K562 (cell line): Measurements from ENCODE around the gene SLC30A10.

Source experiments
- RAD21 ChIP-seq, 2 experiments: fragments of 250-450 bp in 1 of 2; fragments of 450-650 bp in 1 of 2; sonication (Bioruptor Pico) in 1 of 2; formaldehyde crosslinking in 1 of 2; IDR thresholded peaks in 1 of 2; conservative IDR thresholded peaks in 1 of 2; 2 replicates each; pipeline versions ENCODE4 v1.4.0 to v1.8.0; 2020 to 2022; ENCODE audit warnings: mild to moderate bottlenecking in 2 of 2, moderate library complexity in 1 of 2
- TF ChIP-seq, protein P1 (sequence below), 3 experiments: IDR thresholded peaks in 2 of 3; conservative IDR thresholded peaks in 1 of 3; 2 replicates each; pipeline ENCODE4 v1.5.1; 2011 to 2012; ENCODE audit warnings: low read length in 3 of 3, mild to moderate bottlenecking in 3 of 3, control low read depth in 2 of 3, improper control_type of control experiment in 1 of 3, inconsistent platforms in 1 of 3, low read depth in 1 of 3, mixed read lengths in 1 of 3, moderate library complexity in 1 of 3; ENCODE audit not compliant: insufficient read depth in 2 of 3
- TF ChIP-seq, protein P2 (sequence below): sonication (generic); formaldehyde crosslinking; IDR thresholded peaks from 2 replicates; pipeline ENCODE4 v1.8.0; 2022; ENCODE audit warnings: mild to moderate bottlenecking, missing genetic modification reagents, borderline replicate concordance
- TF ChIP-seq, protein P3 (sequence below): fragments of 250-450 bp; sonication (Bioruptor Pico); IDR thresholded peaks from 2 replicates; pipeline ENCODE4 v1.4.0; 2020; ENCODE audit warnings: mild to moderate bottlenecking
- TF ChIP-seq, protein P4 (sequence below): sonication (generic); formaldehyde crosslinking; IDR thresholded peaks from 2 replicates; pipeline ENCODE4 v1.5.0; 2020; ENCODE audit warnings: missing genetic modification reagents

DNA sequence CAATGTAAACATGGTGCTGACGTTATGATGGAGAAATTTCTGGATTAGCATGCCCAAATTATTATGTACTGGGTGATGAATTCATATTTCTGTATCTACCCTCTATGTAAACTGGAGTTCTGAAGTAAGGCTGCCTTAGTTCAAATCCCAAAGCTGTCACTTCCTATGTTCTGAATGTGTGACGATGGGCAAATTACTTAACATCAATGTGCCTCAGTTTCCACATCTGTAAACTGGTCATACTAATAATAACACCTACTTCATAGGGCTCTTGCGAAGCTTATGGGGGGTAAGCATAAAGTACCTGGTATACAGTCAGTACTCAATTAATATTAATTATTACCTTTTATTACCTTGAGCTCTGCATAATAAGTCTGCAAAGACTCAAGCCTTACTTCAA, 45.6 kb downstream of the SLC30A10 start:
- TF ChIP-seq, protein P1, sequence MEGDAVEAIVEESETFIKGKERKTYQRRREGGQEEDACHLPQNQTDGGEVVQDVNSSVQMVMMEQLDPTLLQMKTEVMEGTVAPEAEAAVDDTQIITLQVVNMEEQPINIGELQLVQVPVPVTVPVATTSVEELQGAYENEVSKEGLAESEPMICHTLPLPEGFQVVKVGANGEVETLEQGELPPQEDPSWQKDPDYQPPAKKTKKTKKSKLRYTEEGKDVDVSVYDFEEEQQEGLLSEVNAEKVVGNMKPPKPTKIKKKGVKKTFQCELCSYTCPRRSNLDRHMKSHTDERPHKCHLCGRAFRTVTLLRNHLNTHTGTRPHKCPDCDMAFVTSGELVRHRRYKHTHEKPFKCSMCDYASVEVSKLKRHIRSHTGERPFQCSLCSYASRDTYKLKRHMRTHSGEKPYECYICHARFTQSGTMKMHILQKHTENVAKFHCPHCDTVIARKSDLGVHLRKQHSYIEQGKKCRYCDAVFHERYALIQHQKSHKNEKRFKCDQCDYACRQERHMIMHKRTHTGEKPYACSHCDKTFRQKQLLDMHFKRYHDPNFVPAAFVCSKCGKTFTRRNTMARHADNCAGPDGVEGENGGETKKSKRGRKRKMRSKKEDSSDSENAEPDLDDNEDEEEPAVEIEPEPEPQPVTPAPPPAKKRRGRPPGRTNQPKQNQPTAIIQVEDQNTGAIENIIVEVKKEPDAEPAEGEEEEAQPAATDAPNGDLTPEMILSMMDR (IDR thresholded peaks at IDR 0.05 in 2 of 3, conservative IDR thresholded peaks at IDR 0.05 in 1 of 3; ENCODE audit: insufficient read depth in 2 of 3, low read depth in 1 of 3, low read length in 3 of 3): no peak
- TF ChIP-seq, protein P2, sequence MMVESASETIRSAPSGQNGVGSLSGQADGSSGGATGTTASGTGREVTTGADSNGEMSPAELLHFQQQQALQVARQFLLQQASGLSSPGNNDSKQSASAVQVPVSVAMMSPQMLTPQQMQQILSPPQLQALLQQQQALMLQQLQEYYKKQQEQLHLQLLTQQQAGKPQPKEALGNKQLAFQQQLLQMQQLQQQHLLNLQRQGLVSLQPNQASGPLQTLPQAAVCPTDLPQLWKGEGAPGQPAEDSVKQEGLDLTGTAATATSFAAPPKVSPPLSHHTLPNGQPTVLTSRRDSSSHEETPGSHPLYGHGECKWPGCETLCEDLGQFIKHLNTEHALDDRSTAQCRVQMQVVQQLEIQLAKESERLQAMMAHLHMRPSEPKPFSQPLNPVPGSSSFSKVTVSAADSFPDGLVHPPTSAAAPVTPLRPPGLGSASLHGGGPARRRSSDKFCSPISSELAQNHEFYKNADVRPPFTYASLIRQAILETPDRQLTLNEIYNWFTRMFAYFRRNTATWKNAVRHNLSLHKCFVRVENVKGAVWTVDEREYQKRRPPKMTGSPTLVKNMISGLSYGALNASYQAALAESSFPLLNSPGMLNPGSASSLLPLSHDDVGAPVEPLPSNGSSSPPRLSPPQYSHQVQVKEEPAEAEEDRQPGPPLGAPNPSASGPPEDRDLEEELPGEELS (CRISPR knock-in tag): no peak
- TF ChIP-seq, protein P3, sequence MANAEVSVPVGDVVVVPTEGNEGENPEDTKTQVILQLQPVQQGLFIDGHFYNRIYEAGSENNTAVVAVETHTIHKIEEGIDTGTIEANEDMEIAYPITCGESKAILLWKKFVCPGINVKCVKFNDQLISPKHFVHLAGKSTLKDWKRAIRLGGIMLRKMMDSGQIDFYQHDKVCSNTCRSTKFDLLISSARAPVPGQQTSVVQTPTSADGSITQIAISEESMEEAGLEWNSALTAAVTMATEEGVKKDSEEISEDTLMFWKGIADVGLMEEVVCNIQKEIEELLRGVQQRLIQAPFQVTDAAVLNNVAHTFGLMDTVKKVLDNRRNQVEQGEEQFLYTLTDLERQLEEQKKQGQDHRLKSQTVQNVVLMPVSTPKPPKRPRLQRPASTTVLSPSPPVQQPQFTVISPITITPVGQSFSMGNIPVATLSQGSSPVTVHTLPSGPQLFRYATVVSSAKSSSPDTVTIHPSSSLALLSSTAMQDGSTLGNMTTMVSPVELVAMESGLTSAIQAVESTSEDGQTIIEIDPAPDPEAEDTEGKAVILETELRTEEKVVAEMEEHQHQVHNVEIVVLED (CRISPR knock-in tag): no peak
- TF ChIP-seq, protein P4, sequence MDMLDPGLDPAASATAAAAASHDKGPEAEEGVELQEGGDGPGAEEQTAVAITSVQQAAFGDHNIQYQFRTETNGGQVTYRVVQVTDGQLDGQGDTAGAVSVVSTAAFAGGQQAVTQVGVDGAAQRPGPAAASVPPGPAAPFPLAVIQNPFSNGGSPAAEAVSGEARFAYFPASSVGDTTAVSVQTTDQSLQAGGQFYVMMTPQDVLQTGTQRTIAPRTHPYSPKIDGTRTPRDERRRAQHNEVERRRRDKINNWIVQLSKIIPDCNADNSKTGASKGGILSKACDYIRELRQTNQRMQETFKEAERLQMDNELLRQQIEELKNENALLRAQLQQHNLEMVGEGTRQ (CRISPR knock-in tag): no peak
- no peak for TF ChIP-seq RAD21 (CRISPR knock-in tag; conservative IDR thresholded peaks at IDR 0.05 in 1 of 2, IDR thresholded peaks at IDR 0.05 in 1 of 2)
